ENCODE measurements around the gene FIS1. TPM values are rescaled to one million over a fixed set of nuclear protein-coding genes. Genes with fewer than 3 reads are reported as not detected.

The FIS1 gene
- total RNA-seq, 1 experiment from 2014 or later = 114 TPM

DNA sequence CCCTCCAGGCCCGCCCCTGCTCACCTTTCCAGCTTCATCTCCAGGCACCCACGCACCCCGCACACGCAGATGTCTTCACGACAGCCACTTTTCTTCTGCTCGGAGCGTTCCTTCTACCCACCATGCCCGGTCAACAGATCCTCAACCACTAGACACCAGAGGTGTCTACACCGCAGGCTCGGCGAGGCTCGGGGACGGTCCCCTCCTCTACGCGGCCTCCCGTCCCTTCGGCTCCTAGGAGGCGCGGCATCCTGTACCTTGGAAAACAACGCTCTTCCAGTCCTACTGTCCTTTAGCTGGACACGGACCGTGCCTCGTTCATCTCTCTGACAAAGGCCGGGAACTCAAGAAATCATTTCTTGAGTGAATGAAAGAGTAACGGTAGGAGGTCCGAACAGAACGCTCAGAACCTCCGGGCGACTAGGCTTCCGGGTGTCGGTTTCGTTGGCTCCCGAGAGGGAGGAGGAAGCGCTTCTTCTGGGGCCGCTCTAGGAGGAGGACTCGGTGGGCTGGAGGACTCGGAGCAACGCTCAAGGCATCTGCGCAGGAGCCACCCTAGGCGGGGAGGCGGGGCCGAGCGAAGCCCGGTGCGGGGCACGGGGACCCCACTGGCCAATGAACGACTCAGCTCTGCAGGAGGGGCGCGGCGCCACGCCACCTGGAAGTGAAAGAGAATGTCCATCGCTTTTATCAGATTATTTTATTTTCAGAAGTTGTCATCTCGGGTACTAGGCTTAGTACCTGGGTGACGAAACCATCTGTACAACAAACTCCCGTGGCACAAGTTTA, 7.2 kb upstream of the FIS1 start (continued):
- TF ChIP-seq MAX (IDR thresholded peaks at IDR 0.05) (no peak), JUND (IDR thresholded peaks at IDR 0.05) (no peak), TCF7L2 (IDR thresholded peaks at IDR 0.05; ENCODE audit: borderline replicate concordance, extremely low read depth, insufficient read depth, insufficient read length) (peak; percentile 19), ZNF274 (IDR thresholded peaks at IDR 0.05; ENCODE audit: low read depth, low read length) (no peak)

DNA sequence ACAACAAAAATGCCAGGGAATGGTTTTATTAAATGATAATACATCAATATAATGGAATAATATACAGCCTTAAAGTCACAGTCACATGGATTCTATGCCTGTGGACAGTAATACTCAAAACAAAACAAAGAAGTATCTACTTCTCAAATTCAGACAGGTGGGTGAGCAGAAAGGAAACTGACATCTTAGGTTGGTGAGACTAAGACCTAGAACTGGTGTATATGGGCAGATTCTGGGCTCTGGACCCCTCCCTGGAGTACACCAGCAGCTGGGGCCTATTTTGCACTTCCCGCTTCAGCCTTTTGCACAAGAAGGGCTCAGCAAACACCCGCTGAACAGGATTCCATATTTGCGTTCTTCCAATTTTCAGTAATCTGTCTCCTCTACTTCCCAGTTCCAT, 5.4 kb upstream of the FIS1 start:
- intact Hi-C loops (cut with micrococcal nuclease) = no loop called here
- BruUV-seq (replicated peaks) = no TSS peak
- TF ChIP-seq EZH2phosphoT487 (IDR thresholded peaks at IDR 0.05; ENCODE audit: borderline replicate concordance) = no peak
- TF ChIP-seq, protein P1, sequence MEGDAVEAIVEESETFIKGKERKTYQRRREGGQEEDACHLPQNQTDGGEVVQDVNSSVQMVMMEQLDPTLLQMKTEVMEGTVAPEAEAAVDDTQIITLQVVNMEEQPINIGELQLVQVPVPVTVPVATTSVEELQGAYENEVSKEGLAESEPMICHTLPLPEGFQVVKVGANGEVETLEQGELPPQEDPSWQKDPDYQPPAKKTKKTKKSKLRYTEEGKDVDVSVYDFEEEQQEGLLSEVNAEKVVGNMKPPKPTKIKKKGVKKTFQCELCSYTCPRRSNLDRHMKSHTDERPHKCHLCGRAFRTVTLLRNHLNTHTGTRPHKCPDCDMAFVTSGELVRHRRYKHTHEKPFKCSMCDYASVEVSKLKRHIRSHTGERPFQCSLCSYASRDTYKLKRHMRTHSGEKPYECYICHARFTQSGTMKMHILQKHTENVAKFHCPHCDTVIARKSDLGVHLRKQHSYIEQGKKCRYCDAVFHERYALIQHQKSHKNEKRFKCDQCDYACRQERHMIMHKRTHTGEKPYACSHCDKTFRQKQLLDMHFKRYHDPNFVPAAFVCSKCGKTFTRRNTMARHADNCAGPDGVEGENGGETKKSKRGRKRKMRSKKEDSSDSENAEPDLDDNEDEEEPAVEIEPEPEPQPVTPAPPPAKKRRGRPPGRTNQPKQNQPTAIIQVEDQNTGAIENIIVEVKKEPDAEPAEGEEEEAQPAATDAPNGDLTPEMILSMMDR (IDR thresholded peaks at IDR 0.05 in 2 of 3, conservative IDR thresholded peaks at IDR 0.05 in 1 of 3; ENCODE audit: borderline replicate concordance in 1 of 3, insufficient read depth in 1 of 3, low read depth in 2 of 3, low read length in 2 of 3) = no peak
- TF ChIP-seq EGR1 (IDR thresholded peaks at IDR 0.05; ENCODE audit: low read depth) = no peak
- no peak for TF ChIP-seq SP1 (IDR thresholded peaks at IDR 0.05; ENCODE audit: low read depth)
- no peak for TF ChIP-seq CEBPB (IDR thresholded peaks at IDR 0.05; ENCODE audit: low read depth)
- no peak for TF ChIP-seq FOSL1 (IDR thresholded peaks at IDR 0.05; ENCODE audit: low read depth)
- TF ChIP-seq MAX (IDR thresholded peaks at IDR 0.05) = no peak
- no peak for TF ChIP-seq ELF1 (IDR thresholded peaks at IDR 0.05; ENCODE audit: borderline replicate concordance, low read depth)
- no peak for TF ChIP-seq SRF (IDR thresholded peaks at IDR 0.05; ENCODE audit: low read depth)
- TF ChIP-seq POLR2A (IDR thresholded peaks at IDR 0.05; ENCODE audit: borderline replicate concordance, extremely low read depth, insufficient read depth, insufficient read length) = no peak
- TF ChIP-seq, protein P2, sequence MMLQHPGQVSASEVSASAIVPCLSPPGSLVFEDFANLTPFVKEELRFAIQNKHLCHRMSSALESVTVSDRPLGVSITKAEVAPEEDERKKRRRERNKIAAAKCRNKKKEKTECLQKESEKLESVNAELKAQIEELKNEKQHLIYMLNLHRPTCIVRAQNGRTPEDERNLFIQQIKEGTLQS (IDR thresholded peaks at IDR 0.05) = no peak
- TF ChIP-seq REST (IDR thresholded peaks at IDR 0.05; ENCODE audit: low read depth) = no peak
- TF ChIP-seq, protein P3, sequence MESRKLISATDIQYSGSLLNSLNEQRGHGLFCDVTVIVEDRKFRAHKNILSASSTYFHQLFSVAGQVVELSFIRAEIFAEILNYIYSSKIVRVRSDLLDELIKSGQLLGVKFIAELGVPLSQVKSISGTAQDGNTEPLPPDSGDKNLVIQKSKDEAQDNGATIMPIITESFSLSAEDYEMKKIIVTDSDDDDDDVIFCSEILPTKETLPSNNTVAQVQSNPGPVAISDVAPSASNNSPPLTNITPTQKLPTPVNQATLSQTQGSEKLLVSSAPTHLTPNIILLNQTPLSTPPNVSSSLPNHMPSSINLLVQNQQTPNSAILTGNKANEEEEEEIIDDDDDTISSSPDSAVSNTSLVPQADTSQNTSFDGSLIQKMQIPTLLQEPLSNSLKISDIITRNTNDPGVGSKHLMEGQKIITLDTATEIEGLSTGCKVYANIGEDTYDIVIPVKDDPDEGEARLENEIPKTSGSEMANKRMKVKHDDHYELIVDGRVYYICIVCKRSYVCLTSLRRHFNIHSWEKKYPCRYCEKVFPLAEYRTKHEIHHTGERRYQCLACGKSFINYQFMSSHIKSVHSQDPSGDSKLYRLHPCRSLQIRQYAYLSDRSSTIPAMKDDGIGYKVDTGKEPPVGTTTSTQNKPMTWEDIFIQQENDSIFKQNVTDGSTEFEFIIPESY (IDR thresholded peaks at IDR 0.05; ENCODE audit: extremely low read depth, insufficient replicate concordance, low read length) = no peak
- no peak for TF ChIP-seq RAD21 (IDR thresholded peaks at IDR 0.05; ENCODE audit: low read depth)

More for the DNA sequence above, 5.4 kb upstream of the FIS1 start:
- Histone ChIP-seq H3K4me1 (ENCODE audit: control insufficient read depth in 1 of 2, insufficient read depth in 2 of 2, low read length in 2 of 2) (peaks cover 5 to 23% of the 10 kb centered on the region in 2 experiments; a peak in 3 of 4 replicates), H3K9me2 (ENCODE audit: insufficient read depth) (no peaks in the 10 kb centered on the region), H3K4me2 (ENCODE audit: low read length) (peak overlapping the region; percentile 82; the same call in 1 of the 2 replicates), H3K27me3 (ENCODE audit: insufficient read depth, low read length) (no peaks in the 10 kb centered on the region), H3K9ac (ENCODE audit: low read length) (no peak overlapping the region), H3K36me3 (ENCODE audit: control insufficient read depth in 1 of 2, insufficient read depth in 2 of 2, low read length in 2 of 2) (peaks cover 4 to 5% of the 10 kb centered on the region in 2 experiments), H3K4me3 (replicated peaks in 1 of 2; ENCODE audit: low read depth in 1 of 2, low read length in 2 of 2) (no peak overlapping the region), H4K20me1 (ENCODE audit: insufficient read depth) (no peaks in the 10 kb centered on the region), H3K27ac (ENCODE audit: low read depth, low read length) (no peak overlapping the region), H3K79me2 (ENCODE audit: insufficient read depth, low read length) (peaks cover 62% of the 10 kb centered on the region), H3K9me3 (ENCODE audit: control insufficient read depth in 1 of 2, insufficient read depth in 1 of 2, low read depth in 1 of 2, low read length in 2 of 2) (no peaks in the 10 kb centered on the region), H2AFZ (ENCODE audit: low read depth, low read length, poor library complexity, severe bottlenecking) (no peak overlapping the region)
- ChIA-PET RAD21 (ENCODE audit: low non-redundant PET in 1 of 2, low total read pairs in 2 of 2, uncharacterized antibody in 2 of 2, unreplicated experiment in 2 of 2) (no interaction called here), POLR2A (no interaction called here), CTCF (no interaction called here)
- DNase-seq (ENCODE audit: low read depth, low spot score) (no peak), ATAC-seq (no peak)
